Large intestine (tissue), 3 donors: ENCODE data around the gene CDC42BPB. TPM values are rescaled to one million over a fixed set of nuclear protein-coding genes. Genes with fewer than 3 reads are reported as not detected.
"Not testable (repeated sequence)": the region's sequence is repeated elsewhere in the genome, so short reads cannot be mapped to it uniquely, and the experiment has no call there.

ENCODE experiments used
- DNase-seq, 2 donors: peaks; one replicate each; pipeline versions ENCODE4 v3.0.0 to v3.0.0-alpha.2; 2013
- H3K27ac ChIP-seq: one replicate; pipeline ENCODE4 v1.5.1; 2013; ENCODE audit warnings: low read length
- H3K27me3 ChIP-seq: 2 replicates; pipeline ENCODE4 v1.6.1; 2013; ENCODE audit warnings: low read length; ENCODE audit not compliant: control insufficient read depth, insufficient read depth
- H3K36me3 ChIP-seq: 2 replicates; pipeline ENCODE4 v1.6.1; 2013; ENCODE audit warnings: low read length; ENCODE audit not compliant: control insufficient read depth, insufficient read depth
- H3K4me1 ChIP-seq: one replicate; pipeline ENCODE4 v1.6.1; 2013; ENCODE audit warnings: low read length; ENCODE audit not compliant: control insufficient read depth, insufficient read depth
- H3K4me3 ChIP-seq: one replicate; pipeline ENCODE4 v1.5.1; 2013; ENCODE audit warnings: low read length
- H3K9me3 ChIP-seq: one replicate; pipeline ENCODE4 v1.6.1; 2013; ENCODE audit warnings: mild to moderate bottlenecking, low read depth, low read length, moderate library complexity; ENCODE audit not compliant: control insufficient read depth
- WGBS: methylation state at CpG from one replicate; pipeline ENCODE4 v1.1.5; 2013; ENCODE audit warnings: low lambda C conversion rate; ENCODE audit not compliant: insufficient coverage; 5-methylcytosine and 5-hydroxymethylcytosine counted together
- polyA plus RNA-seq: library from polyadenylated mRNA; unstranded; fragments of 120-200 nt; gene quantifications from one replicate; pipeline ENCODE4 v1.2.1, GENCODE V29; 2013

CDC42BPB gene
- polyA plus RNA-seq, 1 donor: 72.5 TPM

DNA sequence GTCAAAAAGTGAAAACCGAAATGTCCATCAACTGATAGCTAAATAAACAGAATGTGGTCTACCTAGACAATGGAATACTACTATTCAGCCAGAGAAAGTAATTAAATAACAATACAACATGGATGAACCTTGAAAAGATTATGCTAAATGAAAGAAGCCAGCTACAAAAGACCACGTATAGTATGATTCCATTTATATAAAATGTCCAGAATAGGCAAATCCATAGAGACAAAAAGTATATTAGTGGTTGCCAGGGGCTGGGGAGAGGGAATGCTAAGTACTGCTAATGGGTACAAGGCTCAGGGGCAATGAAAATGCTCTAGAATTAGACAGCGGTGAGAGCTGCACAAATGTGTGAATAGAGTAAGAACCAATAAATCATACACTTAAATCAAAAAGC is 29.9 kb downstream of the CDC42BPB start:
- H3K36me3 ChIP-seq: no peaks in the 10 kb centered on the region
- H3K27me3 ChIP-seq: no peaks in the 10 kb centered on the region
- no peak for DNase-seq
- no peak overlapping the region for H3K4me3 ChIP-seq
- WGBS: 100% methylated on average over 2 of the region's 3 CpGs
- peaks cover 8% of the 10 kb centered on the region for H3K4me1 ChIP-seq
- no peaks in the 10 kb centered on the region for H3K9me3 ChIP-seq
- no peak overlapping the region for H3K27ac ChIP-seq

- no peaks in the 10 kb centered on the region for H3K27me3 ChIP-seq
- 100% methylated on average over 1 of the region's 3 CpGs for WGBS
- H3K4me3 ChIP-seq: no peak overlapping the region
- H3K27ac ChIP-seq: no peak overlapping the region
- no peak for DNase-seq
- peaks cover 5% of the 10 kb centered on the region for H3K4me1 ChIP-seq
- H3K9me3 ChIP-seq: no peaks in the 10 kb centered on the region
- H3K36me3 ChIP-seq: no peaks in the 10 kb centered on the region
Measured at GRCh38 chr14:103026988-103027387, 30.4 kb downstream of the CDC42BPB start.

GRCh38 chr14:103026196-103026595 is 31.2 kb downstream of the CDC42BPB start:
- not testable (repeated sequence) for H3K9me3 ChIP-seq, H3K27ac ChIP-seq, H3K36me3 ChIP-seq, DNase-seq, H3K4me3 ChIP-seq, H3K4me1 ChIP-seq, H3K27me3 ChIP-seq
- 100% methylated on average over 1 of the region's 6 CpGs for WGBS

DNA sequence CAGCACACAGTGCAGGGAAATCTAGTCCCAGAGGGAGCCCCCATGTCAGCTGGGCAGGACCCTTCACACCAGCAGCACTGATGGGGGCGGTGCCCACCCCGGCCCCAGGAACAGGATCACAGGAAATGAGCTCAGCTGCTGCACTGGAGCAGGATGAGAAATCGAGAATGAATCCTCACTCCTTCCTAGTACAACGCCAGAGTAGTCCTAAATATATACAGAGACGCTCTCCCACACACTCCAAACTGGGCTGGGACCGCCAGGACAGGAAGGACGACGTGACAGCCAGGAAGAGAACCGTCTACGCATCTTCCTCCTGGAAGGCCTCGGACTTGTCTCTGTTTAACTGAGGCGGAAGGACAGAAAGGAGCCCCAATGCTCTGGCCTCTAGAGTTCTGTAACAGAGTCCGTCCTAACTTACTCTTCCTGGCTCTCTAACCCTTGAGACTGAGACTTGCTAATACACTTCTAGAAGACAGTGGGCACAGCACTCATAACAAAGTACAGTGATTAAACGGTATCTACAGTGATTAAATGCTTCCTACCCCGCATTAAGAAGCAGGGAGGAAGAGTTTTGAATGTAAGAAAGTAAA is 33.4 kb downstream of the CDC42BPB start:
- H3K4me1 ChIP-seq: no peaks in the 10 kb centered on the region

GRCh38 chr14:103022685-103023044 is 34.7 kb downstream of the CDC42BPB start:
- 60% methylated on average over 1 of the region's 2 CpGs for WGBS
- H3K36me3 ChIP-seq: peaks cover 10% of the 10 kb centered on the region
- H3K9me3 ChIP-seq: no peaks in the 10 kb centered on the region
- no peak overlapping the region for H3K4me3 ChIP-seq
- no peaks in the 10 kb centered on the region for H3K4me1 ChIP-seq
- no peaks in the 10 kb centered on the region for H3K27me3 ChIP-seq
- DNase-seq: no peak
- H3K27ac ChIP-seq: no peak overlapping the region

More for the DNA sequence above, 33.4 kb downstream of the CDC42BPB start:
- Histone ChIP-seq H3K4me3 (no peak overlapping the region), H3K9me3 (no peaks in the 10 kb centered on the region), H3K27ac (peak overlapping the region; percentile 37), H3K27me3 (no peaks in the 10 kb centered on the region), H3K36me3 (peaks cover 10% of the 10 kb centered on the region)
- WGBS: no CpG with 5 or more reads among the region's 15 CpGs
- DNase-seq: peak; percentile 35 to 37

DNA sequence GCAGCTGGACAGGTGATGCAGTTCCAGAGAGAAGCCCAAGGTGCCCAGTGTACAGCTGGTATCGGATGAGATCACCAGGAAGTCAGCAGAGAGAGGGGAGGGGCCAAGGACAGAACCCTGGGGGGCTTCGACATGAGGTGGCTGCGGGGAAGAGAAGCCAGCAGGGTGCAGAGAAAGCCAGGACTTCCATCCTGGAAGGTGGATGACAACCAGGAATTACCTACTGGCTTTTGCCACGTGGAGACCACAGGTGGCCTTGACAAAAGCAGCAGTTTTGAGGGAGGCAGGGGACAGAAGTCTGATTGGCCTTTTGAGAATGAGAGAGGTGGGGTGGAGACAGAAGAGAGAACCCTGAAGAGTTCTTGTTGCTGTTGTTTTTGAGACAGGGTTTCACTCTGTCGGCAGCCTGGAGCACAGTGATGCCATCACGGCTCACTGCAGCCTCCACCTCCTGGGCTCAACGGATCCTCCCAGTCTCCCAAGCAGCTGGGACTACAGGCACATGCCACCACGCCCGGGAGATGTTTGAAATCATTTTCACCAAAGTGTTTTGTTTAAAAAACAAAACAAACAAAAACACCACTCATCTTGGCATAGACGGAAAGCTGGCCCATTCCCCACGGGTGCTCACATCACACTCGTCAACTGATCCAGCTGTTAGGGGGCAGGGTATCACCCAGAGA is 35.2 kb downstream of the CDC42BPB start:
- no peak for DNase-seq
- Histone ChIP-seq H3K4me3 (no peak overlapping the region), H3K27me3 (no peaks in the 10 kb centered on the region), H3K4me1 (no peaks in the 10 kb centered on the region), H3K9me3 (no peaks in the 10 kb centered on the region), H3K36me3 (peaks cover 10% of the 10 kb centered on the region), H3K27ac (no peak overlapping the region)
- no CpG with 5 or more reads among the region's 12 CpGs for WGBS

DNA sequence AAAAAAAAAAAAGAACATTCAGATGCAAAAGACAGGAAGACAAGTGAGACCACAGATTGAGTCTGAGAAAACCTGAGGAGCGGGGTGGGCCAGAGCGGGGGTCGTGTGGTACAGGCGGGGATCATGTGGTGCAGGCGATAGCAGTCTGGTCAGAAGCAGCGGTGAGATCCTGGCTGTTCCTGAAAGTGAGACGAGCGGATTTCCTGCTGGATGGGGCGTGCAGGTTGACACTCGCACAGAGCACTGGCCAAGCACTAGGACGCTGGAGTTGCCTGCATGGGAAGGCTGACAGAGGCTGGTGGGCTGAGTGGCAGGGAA is 35.7 kb downstream of the CDC42BPB start:
- Histone ChIP-seq H3K9me3 (no peaks in the 10 kb centered on the region), H3K4me1 (no peaks in the 10 kb centered on the region), H3K36me3 (peaks cover 10% of the 10 kb centered on the region), H3K4me3 (no peak overlapping the region), H3K27ac (no peak overlapping the region), H3K27me3 (no peaks in the 10 kb centered on the region)
- 73% methylated on average over 3 of the region's 11 CpGs for WGBS
- DNase-seq: no peak

DNA sequence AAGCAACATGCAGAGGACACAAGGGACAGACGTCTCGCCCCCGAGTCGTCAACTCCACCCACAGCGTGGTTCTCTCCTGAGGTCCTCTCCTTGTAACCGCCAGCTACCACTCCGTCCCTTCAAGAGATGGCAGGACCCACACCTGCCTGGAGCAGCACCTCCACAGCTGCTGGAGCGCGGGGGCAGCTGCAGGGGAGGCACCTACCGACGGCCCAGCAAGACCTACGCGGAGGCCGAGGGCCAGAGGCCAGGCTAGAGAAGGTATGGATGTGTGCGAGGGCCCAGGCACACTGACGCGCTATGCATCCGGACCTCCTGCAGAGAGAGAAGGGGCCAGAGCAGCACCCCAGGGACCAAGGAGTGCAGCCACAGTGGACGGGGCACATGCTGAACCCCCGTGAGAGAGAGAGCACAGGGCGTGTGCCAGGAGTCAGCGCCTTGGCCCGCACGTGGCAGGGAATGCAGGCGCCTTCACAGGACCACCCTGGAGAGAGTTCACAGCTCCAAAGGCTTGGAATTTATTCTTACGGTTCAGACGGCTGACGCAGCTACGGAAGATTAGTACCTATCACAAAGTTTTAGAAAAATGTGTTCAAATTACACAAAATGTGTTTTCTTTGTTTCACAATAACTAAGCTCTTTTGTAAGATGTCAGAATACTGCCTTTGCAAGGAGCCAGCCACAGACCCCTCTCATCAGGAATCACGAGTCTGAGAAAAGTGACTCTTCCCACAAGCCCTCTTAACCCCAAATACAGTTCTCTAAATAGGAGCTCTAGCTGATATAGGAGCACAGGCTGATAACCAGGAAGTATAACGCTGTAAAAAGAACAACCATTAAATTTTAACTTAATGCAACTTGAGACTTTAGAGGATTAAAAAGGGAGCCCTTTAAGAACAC is 36.8 kb downstream of the CDC42BPB start:
- Histone ChIP-seq H3K4me3 (no peak overlapping the region), H3K36me3 (peaks cover 10% of the 10 kb centered on the region), H3K9me3 (no peaks in the 10 kb centered on the region), H3K4me1 (no peaks in the 10 kb centered on the region), H3K27me3 (no peaks in the 10 kb centered on the region), H3K27ac (no peak overlapping the region)
- DNase-seq: no peak
- WGBS: 50% methylated on average over 2 of the region's 31 CpGs

DNA sequence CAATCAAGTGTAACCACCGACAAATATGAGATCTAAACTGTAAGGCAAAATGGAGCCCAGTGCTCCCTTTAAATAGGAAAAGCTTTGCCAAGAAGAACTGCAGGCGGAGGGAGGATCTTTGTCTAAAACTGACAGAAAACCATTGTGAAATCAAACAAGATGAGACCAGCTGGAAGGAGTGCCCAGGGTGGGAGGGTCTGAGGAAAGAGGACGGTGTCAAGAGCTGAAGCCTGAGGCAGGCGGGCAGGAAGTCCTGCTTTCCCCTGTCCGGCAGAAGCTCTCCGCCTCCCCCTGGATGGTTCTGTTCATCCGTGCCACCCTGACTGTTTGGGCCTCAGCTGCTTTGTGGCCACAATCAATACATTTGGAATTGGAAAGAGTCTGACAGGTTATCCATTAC is 37.5 kb downstream of the CDC42BPB start:
- Histone ChIP-seq H3K27me3 (no peaks in the 10 kb centered on the region), H3K4me3 (no peak overlapping the region), H3K4me1 (no peaks in the 10 kb centered on the region), H3K27ac (no peak overlapping the region), H3K9me3 (no peaks in the 10 kb centered on the region), H3K36me3 (peaks cover 10% of the 10 kb centered on the region)
- DNase-seq: no peak
- no CpG with 5 or more reads among the region's 7 CpGs for WGBS

- no peaks in the 10 kb centered on the region for H3K4me1 ChIP-seq
- no peak for DNase-seq
Measured at GRCh38 chr14:103019236-103019635, 38.1 kb downstream of the CDC42BPB start.

More at GRCh38 chr14:103019236-103019635, 38.1 kb downstream of the CDC42BPB start:
- Histone ChIP-seq H3K36me3 (peaks cover 10% of the 10 kb centered on the region), H3K9me3 (no peaks in the 10 kb centered on the region), H3K27me3 (no peaks in the 10 kb centered on the region), H3K27ac (no peak overlapping the region), H3K4me3 (no peak overlapping the region)
- 100% methylated on average over 1 of the region's 11 CpGs for WGBS
